HS-5 (cell line): ENCODE results near the gene TEX101.
A peak's percentile ranks its signal among the peaks of the same experiment; 100 is the strongest.

Experiments
- DNase-seq: peaks from one replicate; pipeline ENCODE4 v3.0.0-alpha.2; 2012; ENCODE audit warnings: low read depth

Gene TEX101

GRCh38 chr19:43447655-43448054 is 33.0 kb downstream of the TEX101 start:
- DNase-seq, result no peak

DNA sequence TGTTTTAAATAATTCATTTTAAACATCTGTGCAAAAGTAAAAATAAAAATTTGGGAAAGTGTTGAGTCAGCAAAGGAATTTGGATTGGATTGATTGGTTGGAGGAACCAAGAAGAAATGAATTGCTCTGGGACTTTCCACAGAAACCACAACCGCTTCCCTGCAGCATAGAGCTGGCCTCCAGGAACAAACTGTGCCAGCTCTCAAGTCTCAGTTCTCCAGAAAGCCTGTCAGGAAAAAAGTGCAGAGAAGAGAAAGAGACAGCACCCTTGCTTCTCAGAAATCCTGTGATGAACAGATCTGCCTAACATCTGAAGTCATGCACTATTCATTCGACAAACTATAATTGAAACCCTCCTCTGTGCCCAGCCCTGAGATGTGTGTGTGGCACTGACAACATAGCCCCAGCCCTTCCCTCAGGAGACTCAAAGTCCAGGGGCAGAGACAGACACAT is 35.9 kb downstream of the TEX101 start:
- no peak for DNase-seq

- no peak for DNase-seq
These were observed 37.9 kb downstream of the TEX101 start for GRCh38 chr19:43452582-43452981.

DNA sequence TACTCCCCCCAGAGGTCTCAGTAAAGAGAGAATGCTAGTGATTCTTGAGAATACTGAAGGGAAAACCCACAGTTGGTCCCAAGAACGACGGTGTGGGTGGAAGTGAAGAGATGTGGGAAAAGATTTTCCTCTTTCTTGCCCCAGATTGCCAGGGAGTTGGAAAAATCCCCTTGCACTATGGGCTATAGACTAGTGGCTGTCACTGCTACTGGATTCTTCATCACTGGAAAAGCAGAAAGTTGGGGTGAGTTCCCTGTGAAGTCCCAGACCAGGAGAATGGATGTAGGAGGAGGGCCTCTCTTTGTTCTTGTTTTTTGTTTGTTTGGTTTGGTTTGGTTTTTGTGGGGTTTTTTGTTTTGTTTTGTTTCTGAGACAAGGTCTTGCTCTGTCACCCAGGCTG is 39.3 kb downstream of the TEX101 start:
- DNase-seq, result no peak

DNA sequence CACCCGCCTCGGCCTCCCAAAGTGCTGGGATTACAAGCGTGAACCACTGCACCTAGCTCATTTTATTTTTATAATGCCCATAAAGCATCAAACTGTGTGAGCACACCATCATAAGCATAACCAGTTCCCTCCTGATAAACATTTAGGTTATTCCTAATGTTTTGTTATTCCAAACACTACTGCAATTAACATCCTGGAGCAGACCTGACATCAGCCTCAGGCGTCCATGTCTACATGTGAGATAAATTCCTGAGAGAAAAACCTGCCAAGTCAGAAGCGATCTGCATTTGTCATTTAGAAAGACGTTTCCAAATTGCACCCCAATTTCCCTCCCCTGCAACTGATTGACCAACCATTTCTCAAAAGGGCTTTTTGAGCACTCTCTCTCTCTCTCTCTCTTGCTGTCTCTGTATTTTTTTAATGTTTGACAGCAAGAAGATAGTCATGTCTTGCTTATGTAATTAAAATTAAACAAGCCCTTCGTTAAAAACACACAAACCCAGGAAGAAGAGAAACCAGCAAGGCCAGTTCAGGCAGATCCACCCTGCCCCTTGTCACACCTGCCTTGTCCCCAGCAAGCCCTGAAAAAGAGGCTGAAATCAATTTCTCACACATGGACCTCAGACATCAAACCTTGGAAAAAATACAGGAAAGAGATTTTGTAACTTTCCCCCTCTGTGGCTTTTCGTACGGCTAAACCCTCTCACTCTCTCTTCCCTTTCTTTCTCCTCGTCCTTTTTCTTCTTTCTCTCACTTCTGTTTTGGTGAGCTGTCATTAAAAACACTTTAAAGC is 40.8 kb downstream of the TEX101 start:
- DNase-seq, result no peak

GRCh38 chr19:43457809-43458208 is 43.1 kb downstream of the TEX101 start:
- no peak for DNase-seq

GRCh38 chr19:43460362-43461016 is 45.8 kb downstream of the TEX101 start:
- DNase-seq, result no peak

- no peak for DNase-seq
These were observed 46.6 kb downstream of the TEX101 start for GRCh38 chr19:43461303-43461702.

DNA sequence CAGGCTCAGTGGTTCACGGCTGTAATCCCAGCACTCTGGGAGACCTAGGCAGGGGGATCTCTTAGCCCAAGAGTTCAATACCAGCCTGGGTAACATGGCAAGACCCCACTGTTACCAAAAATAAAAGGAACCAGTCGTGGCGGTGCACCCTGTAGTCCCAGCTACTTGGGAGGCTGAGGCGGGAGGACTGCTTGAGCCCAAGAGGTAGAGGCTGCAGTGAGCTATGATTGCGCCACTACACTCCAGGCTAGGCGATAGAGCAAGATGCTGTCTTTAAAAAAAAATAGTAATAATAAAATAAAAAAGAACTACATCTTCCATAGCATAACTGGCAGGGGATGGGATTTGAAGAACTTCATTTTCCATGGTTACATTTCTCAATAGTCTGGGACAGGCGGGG is 47.7 kb downstream of the TEX101 start:
- no peak for DNase-seq

GRCh38 chr19:43462785-43463380 is 48.2 kb downstream of the TEX101 start:
- no peak for DNase-seq

DNA sequence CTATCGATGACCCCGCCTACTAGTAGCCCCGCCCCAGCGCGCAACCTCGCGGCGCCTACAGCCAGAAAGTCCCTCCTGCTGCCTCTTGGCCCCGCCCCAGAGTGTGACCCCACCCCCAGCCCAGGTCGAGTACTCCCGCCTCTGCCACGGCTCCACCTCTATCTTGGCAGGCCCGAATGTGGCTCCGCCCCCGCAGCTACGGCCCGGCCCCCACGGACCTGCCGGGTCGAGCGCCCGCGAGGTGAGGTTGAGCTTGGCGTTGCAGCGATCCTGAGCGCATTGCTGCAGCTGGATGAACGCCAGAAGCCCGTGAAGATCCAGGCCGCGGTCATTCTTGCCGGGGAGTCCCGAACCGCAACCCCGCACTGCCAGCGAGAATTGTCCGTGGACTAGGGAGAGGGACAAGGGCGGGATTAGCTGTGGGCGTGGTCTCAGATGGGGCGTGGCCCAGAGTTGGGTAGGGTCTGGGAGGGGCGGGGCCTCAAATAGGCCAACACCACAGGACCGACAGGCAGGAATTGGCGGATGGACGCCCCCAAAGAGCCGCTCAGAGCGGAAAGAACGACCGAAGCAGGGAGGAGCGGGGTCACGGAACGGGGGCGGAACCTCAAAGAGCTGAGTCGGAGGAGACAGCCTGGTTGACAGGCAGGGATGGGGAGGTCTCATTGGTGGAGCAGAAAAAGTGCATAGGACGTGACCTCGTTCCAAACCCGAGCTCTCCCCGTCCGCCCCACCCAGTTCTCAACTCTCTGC is 48.9 kb downstream of the TEX101 start:
- peak; percentile 77 for DNase-seq

- DNase-seq, result no peak
These were observed 49.6 kb downstream of the TEX101 start for GRCh38 chr19:43464134-43464775.

GRCh38 chr19:43465468-43466120 is 50.9 kb downstream of the TEX101 start, which contains the start of gene LYPD3:
LYPD3 (minus strand) TSS chr19:43465608; CDS start chr19:43465571, 37 bp downstream.
- DNase-seq, result no peak

GRCh38 chr19:43466793-43467192 is 52.1 kb downstream of the TEX101 start:
- DNase-seq, result no peak

DNA sequence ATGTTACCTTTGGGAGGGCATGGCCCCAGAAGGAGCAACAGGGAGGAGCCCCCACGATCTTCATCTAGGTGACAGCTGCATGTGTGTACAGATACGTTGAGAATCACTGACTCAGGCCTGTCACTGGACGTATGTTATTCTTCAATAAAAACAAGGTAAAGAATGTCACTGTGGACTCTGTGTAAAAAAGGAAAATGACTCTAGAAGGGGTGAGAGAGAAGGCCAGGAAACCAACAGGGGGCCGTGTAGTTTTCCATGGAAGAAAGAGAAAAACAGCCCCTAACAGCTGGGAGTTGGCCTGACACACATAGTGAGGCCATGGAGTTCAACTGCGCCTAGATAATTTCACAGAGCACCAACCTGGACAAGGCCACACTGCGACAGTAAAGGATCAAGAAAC is 52.6 kb downstream of the TEX101 start:
- no peak for DNase-seq

- DNase-seq, result no peak
These were observed 53.0 kb downstream of the TEX101 start for GRCh38 chr19:43467730-43468129.
